H1 (cell line): ENCODE data around the gene PCDH18. TPM values are rescaled to one million over a fixed set of nuclear protein-coding genes. Genes with fewer than 3 reads are reported as not detected.

Experiments used
- CTCF ChIA-PET: fragments of 300-600 bp; sonication (Branson Sonifier 250); formaldehyde crosslinking; loops from one replicate; lab custom pipeline; 2021; ENCODE audit not compliant: partially characterized antibody; lab: Charles Lee
- POLR2A ChIA-PET: fragments of 300-600 bp; sonication (Branson Sonifier 250); formaldehyde crosslinking; loops from one replicate; lab custom pipeline; 2021; ENCODE audit warnings: inconsistent platforms; ENCODE audit not compliant: partially characterized antibody; lab: Charles Lee
- DNase-seq, 2 experiments: peaks; one replicate each; pipeline versions ENCODE4 v3.0.0 to v3.0.0-alpha.2; 2010 to 2022; ENCODE audit warnings: low spot score in 2 of 2, low read depth in 1 of 2, mixed read lengths in 1 of 2
- FAIRE-seq: peaks from 2 replicates; lab custom pipeline; 2011; peaks lifted over from hg19 to GRCh38; lab: Jason Lieb, UNC
- H2AFZ ChIP-seq: 2 replicates; pipeline ENCODE4 v1.8.1; 2012; ENCODE audit warnings: low read length, inconsistent platforms
- H2AK5ac ChIP-seq: 2 replicates; pipeline ENCODE4 v1.6.1; 2013; ENCODE audit warnings: low read depth, low read length
- H2BK120ac ChIP-seq: replicated peaks from 2 replicates; pipeline ENCODE3; 2013; ENCODE audit warnings: low read depth, low read length, inconsistent platforms
- H2BK12ac ChIP-seq: 2 replicates; pipeline ENCODE4 v1.6.1; 2013; ENCODE audit warnings: low read depth, low read length
- H2BK15ac ChIP-seq: 2 replicates; pipeline ENCODE4 v1.6.1; 2013; ENCODE audit warnings: low read length
- H2BK20ac ChIP-seq: 2 replicates; pipeline ENCODE4 v1.6.1; 2013; ENCODE audit warnings: low read length
- H2BK5ac ChIP-seq: 2 replicates; pipeline ENCODE4 v1.6.1; 2013; ENCODE audit warnings: low read depth, low read length
- H3K14ac ChIP-seq: 2 replicates; pipeline ENCODE4 v1.6.1; 2013; ENCODE audit warnings: inconsistent platforms; ENCODE audit not compliant: insufficient read length
- H3K18ac ChIP-seq: 2 replicates; pipeline ENCODE4 v1.6.1; 2013; ENCODE audit warnings: low read length; ENCODE audit errors: extremely low read depth
- H3K23ac ChIP-seq: 2 replicates; pipeline ENCODE4 v1.6.1; 2013; ENCODE audit warnings: inconsistent platforms; ENCODE audit not compliant: insufficient read length
- H3K23me2 ChIP-seq: 2 replicates; pipeline ENCODE4 v1.6.1; 2013; ENCODE audit warnings: low read depth, low read length
- H3K27ac ChIP-seq: 2 replicates; pipeline ENCODE4 v1.6.1; 2011; ENCODE audit warnings: low read depth, low read length, inconsistent platforms
- H3K27me3 ChIP-seq, 4 experiments: replicated peaks in 1 of 4; 1 replicate in 1 of 4; 2 replicates in 3 of 4; pipeline versions ENCODE4 v1.6.1 to v1.8.1; 2011 to 2013; ENCODE audit warnings: low read length in 3 of 4, mild to moderate bottlenecking in 3 of 4, inconsistent platforms in 2 of 4, mixed read lengths in 2 of 4, moderate library complexity in 1 of 4; ENCODE audit not compliant: control insufficient read depth in 3 of 4, insufficient read depth in 3 of 4; ENCODE audit errors: extremely low read depth in 1 of 4
- H3K36me3 ChIP-seq, 4 experiments: 2 replicates each; pipeline versions ENCODE4 v1.6.1 to v1.8.1; 2011 to 2013; ENCODE audit warnings: mild to moderate bottlenecking in 4 of 4, low read length in 3 of 4, moderate library complexity in 2 of 4, control low read depth in 1 of 4, inconsistent platforms in 1 of 4; ENCODE audit not compliant: insufficient read depth in 4 of 4, control insufficient read depth in 2 of 4
- H3K4ac ChIP-seq: replicated peaks from 2 replicates; pipeline ENCODE3; 2013; ENCODE audit warnings: low read length, low read depth, mixed read lengths, inconsistent platforms; ENCODE audit not compliant: insufficient read length
- H3K4me1 ChIP-seq, 4 experiments: replicated peaks in 1 of 4; 1 replicate in 1 of 4; 2 replicates in 3 of 4; pipeline versions ENCODE4 v1.6.1 to v1.8.1; 2011 to 2013; ENCODE audit warnings: low read length in 3 of 4, inconsistent platforms in 2 of 4, mixed read lengths in 1 of 4; ENCODE audit not compliant: insufficient read depth in 4 of 4, control insufficient read depth in 3 of 4
- H3K4me2 ChIP-seq, 2 experiments: 2 replicates each; pipeline versions ENCODE4 v1.6.1 to v1.8.1; 2011 to 2013; ENCODE audit warnings: low read depth in 2 of 2, low read length in 2 of 2, control low read depth in 1 of 2, inconsistent platforms in 1 of 2, mild to moderate bottlenecking in 1 of 2; ENCODE audit not compliant: insufficient read depth in 1 of 2
- H3K4me3 ChIP-seq, 4 experiments: fragments of 200-600, 300-600 bp in 1 of 4; sonication (generic), shearing (Covaris generic), sonication (Bioruptor Twin) in 1 of 4; 2 replicates each; pipeline versions ENCODE4 v1.5.1 to v1.8.1; 2011 to 2016; ENCODE audit warnings: low read length in 4 of 4, low read depth in 3 of 4, control low read depth in 2 of 4, inconsistent platforms in 2 of 4, mild to moderate bottlenecking in 2 of 4, mixed read lengths in 1 of 4, moderate library complexity in 1 of 4; ENCODE audit not compliant: insufficient read depth in 2 of 4; ENCODE audit errors: extremely low read depth in 1 of 4
- H3K56ac ChIP-seq: replicated peaks from 2 replicates; pipeline ENCODE3; 2013; ENCODE audit warnings: low read depth, mild to moderate bottlenecking, mixed read lengths, low read length, inconsistent platforms; ENCODE audit not compliant: insufficient read length
- H3K79me1 ChIP-seq: 2 replicates; pipeline ENCODE4 v1.6.1; 2013; ENCODE audit warnings: low read depth, low read length, control low read depth
- H3K79me2 ChIP-seq, 2 experiments: 2 replicates each; pipeline versions ENCODE4 v1.6.1 to v1.8.1; 2012 to 2013; ENCODE audit warnings: low read length in 2 of 2, mild to moderate bottlenecking in 2 of 2, inconsistent platforms in 1 of 2; ENCODE audit not compliant: insufficient read depth in 2 of 2, control insufficient read depth in 1 of 2
- H3K9ac ChIP-seq, 4 experiments: replicated peaks in 1 of 4; 1 replicate in 1 of 4; 2 replicates in 3 of 4; pipeline versions ENCODE4 v1.6.1 to v1.8.1; 2011 to 2013; ENCODE audit warnings: low read depth in 3 of 4, low read length in 3 of 4, control low read depth in 2 of 4, mild to moderate bottlenecking in 2 of 4, moderate library complexity in 2 of 4, inconsistent platforms in 1 of 4; ENCODE audit errors: extremely low read depth in 1 of 4
- H3K9me3 ChIP-seq, 2 experiments: 2 replicates each; pipeline versions ENCODE4 v1.6.1 to v1.8.1; 2012 to 2013; ENCODE audit warnings: mild to moderate bottlenecking in 2 of 2, moderate library complexity in 2 of 2, control low read depth in 1 of 2, inconsistent platforms in 1 of 2, low read depth in 1 of 2, low read length in 1 of 2, mixed read lengths in 1 of 2; ENCODE audit not compliant: insufficient read depth in 2 of 2
- H4K20me1 ChIP-seq, 2 experiments: replicated peaks in 1 of 2; 2 replicates each; pipeline versions ENCODE3 to v1.8.1; 2011 to 2013; ENCODE audit warnings: inconsistent platforms in 2 of 2, low read length in 2 of 2, mild to moderate bottlenecking in 1 of 2; ENCODE audit not compliant: insufficient read depth in 2 of 2, control insufficient read depth in 1 of 2
- H4K5ac ChIP-seq: 2 replicates; pipeline ENCODE4 v1.6.1; 2013; ENCODE audit warnings: low read length, low read depth, mixed read lengths, inconsistent platforms; ENCODE audit not compliant: insufficient read length
- H4K8ac ChIP-seq: 2 replicates; pipeline ENCODE4 v1.8.0; 2013; ENCODE audit warnings: mild to moderate bottlenecking, moderate library complexity, low read length, inconsistent platforms; ENCODE audit not compliant: insufficient read depth; ENCODE audit errors: extremely low read depth
- H4K91ac ChIP-seq: replicated peaks from 2 replicates; pipeline ENCODE3; 2013; ENCODE audit warnings: low read length, mixed read lengths, inconsistent platforms; ENCODE audit not compliant: insufficient read length
- BACH1 ChIP-seq: IDR thresholded peaks from 2 replicates; pipeline ENCODE4 v1.6.1; 2012; ENCODE audit warnings: low read length, improper control_type of control experiment
- FOSL1 ChIP-seq: IDR thresholded peaks from 2 replicates; pipeline ENCODE4 v1.6.1; 2011; ENCODE audit warnings: mild to moderate bottlenecking, low read depth, low read length, moderate library complexity; ENCODE audit not compliant: insufficient read depth
- RBBP5 ChIP-seq: IDR thresholded peaks from 2 replicates; pipeline ENCODE4 v1.7.1; 2012; ENCODE audit warnings: low read depth, mild to moderate bottlenecking, inconsistent platforms, low read length, moderate library complexity, borderline replicate concordance
- TBP ChIP-seq: IDR thresholded peaks from 2 replicates; pipeline ENCODE4 v1.6.1; 2011; ENCODE audit warnings: low read depth, low read length, improper control_type of control experiment
- WGBS, 2 experiments: shearing (Covaris generic) in 1 of 2; methylation state at CpG; one replicate each; pipeline versions ENCODE4 v1.1.6 to v1.1.7; 2013 to 2015; ENCODE audit warnings: low lambda C conversion rate in 2 of 2, mixed read lengths in 2 of 2, inconsistent platforms in 1 of 2, low coverage in 1 of 2, missing lambda C conversion rate in 1 of 2; ENCODE audit not compliant: insufficient replicate concordance in 2 of 2, insufficient coverage in 1 of 2, insufficient read length in 1 of 2; ENCODE audit errors: extremely low coverage in 1 of 2, missing lambda C conversion rate in 1 of 2; 5-methylcytosine and 5-hydroxymethylcytosine counted together
- polyA plus RNA-seq, 7 experiments: library from polyadenylated mRNA; depleted of rRNA in 3 of 7; stranded (reverse) in 5 of 7; unstranded in 2 of 7; fragments of >200 nt in 5 of 7; fragments of 200-250 nt in 2 of 7; gene quantifications; 1 replicate in 5 of 7; 2 replicates in 1 of 7; 4 replicates in 1 of 7; pipeline versions ENCODE4 v1.2.1 to v1.2.3, GENCODE V29; 2011 to 2013; ENCODE audit warnings: missing spikeins in 2 of 7, mixed read lengths in 2 of 7
- total RNA-seq: library from RNA; stranded (reverse); fragmentation: NEBNext Ultra II Directional; extraction: Animal tissue kit (Norgen Biotek cat#: 25700); gene quantifications from 2 replicates; pipeline ENCODE4 v1.2.1, GENCODE V29; 2021
- TF ChIP-seq, protein P1 (sequence below): IDR thresholded peaks from 2 replicates; pipeline ENCODE4 v1.6.1; 2012; ENCODE audit warnings: low read length, inconsistent platforms
- TF ChIP-seq, protein P2 (sequence below), 3 experiments: IDR thresholded peaks; 1 replicate in 2 of 3; 2 replicates in 1 of 3; pipeline versions ENCODE4 v1.5.1 to v1.6.1; 2011; ENCODE audit warnings: low read length in 3 of 3, mild to moderate bottlenecking in 3 of 3, inconsistent platforms in 2 of 3, low read depth in 1 of 3, moderate library complexity in 1 of 3; ENCODE audit not compliant: insufficient read depth in 1 of 3; ENCODE audit errors: control extremely low read depth in 1 of 3
- TF ChIP-seq, protein P3 (sequence below): IDR thresholded peaks from 2 replicates; pipeline ENCODE4 v1.6.1; 2012; ENCODE audit warnings: inconsistent platforms

PCDH18 gene
- total and polyA plus RNA-seq, 2 of the 8 experiments (the other 6 are each of a cell fraction or from before 2014, with no cell fraction given) = 28.8 to 41.8 TPM

DNA sequence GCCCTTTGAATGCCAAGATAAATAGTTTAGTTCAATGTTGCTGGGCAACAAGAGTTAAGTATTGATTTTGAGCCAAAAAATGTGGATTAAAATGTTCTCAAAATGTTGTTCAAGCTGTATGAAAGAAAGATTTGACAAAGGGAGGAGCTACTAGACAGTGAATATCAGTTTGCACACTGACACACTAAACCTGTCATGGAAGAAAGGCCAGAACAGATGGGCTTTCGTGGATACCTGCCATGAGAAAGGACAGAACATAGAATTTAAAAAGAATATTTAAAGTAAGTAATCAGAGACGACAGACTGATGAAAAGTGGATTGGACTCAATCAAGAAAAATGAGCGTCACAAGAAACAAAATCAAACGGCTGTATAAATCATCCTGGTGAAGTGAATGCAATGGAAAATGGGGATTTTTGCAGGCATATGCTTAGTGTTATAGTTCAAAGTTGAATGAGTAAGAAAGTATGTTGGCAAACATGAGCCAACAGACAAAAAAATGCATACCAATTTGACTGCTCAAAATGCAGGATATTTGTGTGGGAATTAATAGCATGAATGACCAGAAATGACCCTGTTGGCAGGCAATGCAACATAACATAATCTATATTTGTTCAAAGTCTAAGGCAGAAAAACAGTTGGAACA is 7.4 kb downstream of the PCDH18 start:
- H3K36me3 ChIP-seq = peaks cover 3 to 96% (median 50%) of the 10 kb centered on the region in 4 experiments; a peak in 7 of 8 replicates
- peaks cover 2 to 6% of the 10 kb centered on the region in 2 experiments for H4K20me1 ChIP-seq
- no peak overlapping the region for H3K27ac ChIP-seq
- no peak for DNase-seq
- no peak overlapping the region for H2BK20ac ChIP-seq
- H3K56ac ChIP-seq = no peak overlapping the region
- POLR2A ChIA-PET = no interaction called here
- no peak overlapping the region for H2AFZ ChIP-seq
- peaks cover 0 to 5% (median under 1%) of the 10 kb centered on the region in 4 experiments; a peak in 4 of 7 replicates for H3K4me1 ChIP-seq
- H4K8ac ChIP-seq = no peak overlapping the region
- H2BK5ac ChIP-seq = no peak overlapping the region
- no peak overlapping the region for H2BK12ac ChIP-seq
- no peak overlapping the region for H3K4me2 ChIP-seq
- FAIRE-seq = no peak
- no peaks in the 10 kb centered on the region for H3K27me3 ChIP-seq
- H3K18ac ChIP-seq = no peak overlapping the region
- H3K23ac ChIP-seq = no peak overlapping the region
- 89% methylated on average over 4 of the region's 4 CpGs; no CpG with 5 or more reads in 1 of the 2 experiments for WGBS, 2 experiments
- H3K4ac ChIP-seq = no peak overlapping the region
- H2BK15ac ChIP-seq = no peak overlapping the region
- no peaks in the 10 kb centered on the region for H3K23me2 ChIP-seq
- H3K79me2 ChIP-seq = peaks cover 6 to 42% of the 10 kb centered on the region in 2 experiments; a peak in 3 of 4 replicates
- no peaks in the 10 kb centered on the region for H3K9me3 ChIP-seq
- H4K91ac ChIP-seq = no peak overlapping the region
- H3K9ac ChIP-seq = no peak overlapping the region
- no peak overlapping the region for H3K4me3 ChIP-seq
- peaks cover 2% of the 10 kb centered on the region; the same call in 1 of the 2 replicates for H3K79me1 ChIP-seq
- H2BK120ac ChIP-seq = no peak overlapping the region
- no peak overlapping the region for H4K5ac ChIP-seq
- H2AK5ac ChIP-seq = no peak overlapping the region
- no peak overlapping the region for H3K14ac ChIP-seq
- CTCF ChIA-PET = no interaction called here
- TF ChIP-seq BACH1 (no peak), FOSL1 (no peak), RBBP5 (no peak), TBP (no peak)
- TF ChIP-seq, protein P1, sequence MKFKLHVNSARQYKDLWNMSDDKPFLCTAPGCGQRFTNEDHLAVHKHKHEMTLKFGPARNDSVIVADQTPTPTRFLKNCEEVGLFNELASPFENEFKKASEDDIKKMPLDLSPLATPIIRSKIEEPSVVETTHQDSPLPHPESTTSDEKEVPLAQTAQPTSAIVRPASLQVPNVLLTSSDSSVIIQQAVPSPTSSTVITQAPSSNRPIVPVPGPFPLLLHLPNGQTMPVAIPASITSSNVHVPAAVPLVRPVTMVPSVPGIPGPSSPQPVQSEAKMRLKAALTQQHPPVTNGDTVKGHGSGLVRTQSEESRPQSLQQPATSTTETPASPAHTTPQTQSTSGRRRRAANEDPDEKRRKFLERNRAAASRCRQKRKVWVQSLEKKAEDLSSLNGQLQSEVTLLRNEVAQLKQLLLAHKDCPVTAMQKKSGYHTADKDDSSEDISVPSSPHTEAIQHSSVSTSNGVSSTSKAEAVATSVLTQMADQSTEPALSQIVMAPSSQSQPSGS = no peak
- TF ChIP-seq, protein P2, sequence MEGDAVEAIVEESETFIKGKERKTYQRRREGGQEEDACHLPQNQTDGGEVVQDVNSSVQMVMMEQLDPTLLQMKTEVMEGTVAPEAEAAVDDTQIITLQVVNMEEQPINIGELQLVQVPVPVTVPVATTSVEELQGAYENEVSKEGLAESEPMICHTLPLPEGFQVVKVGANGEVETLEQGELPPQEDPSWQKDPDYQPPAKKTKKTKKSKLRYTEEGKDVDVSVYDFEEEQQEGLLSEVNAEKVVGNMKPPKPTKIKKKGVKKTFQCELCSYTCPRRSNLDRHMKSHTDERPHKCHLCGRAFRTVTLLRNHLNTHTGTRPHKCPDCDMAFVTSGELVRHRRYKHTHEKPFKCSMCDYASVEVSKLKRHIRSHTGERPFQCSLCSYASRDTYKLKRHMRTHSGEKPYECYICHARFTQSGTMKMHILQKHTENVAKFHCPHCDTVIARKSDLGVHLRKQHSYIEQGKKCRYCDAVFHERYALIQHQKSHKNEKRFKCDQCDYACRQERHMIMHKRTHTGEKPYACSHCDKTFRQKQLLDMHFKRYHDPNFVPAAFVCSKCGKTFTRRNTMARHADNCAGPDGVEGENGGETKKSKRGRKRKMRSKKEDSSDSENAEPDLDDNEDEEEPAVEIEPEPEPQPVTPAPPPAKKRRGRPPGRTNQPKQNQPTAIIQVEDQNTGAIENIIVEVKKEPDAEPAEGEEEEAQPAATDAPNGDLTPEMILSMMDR (IDR thresholded peaks at IDR 0.05; ENCODE audit: control extremely low read depth in 1 of 3, insufficient read depth in 1 of 3, low read depth in 1 of 3, low read length in 3 of 3) = no peak
- TF ChIP-seq, protein P3, sequence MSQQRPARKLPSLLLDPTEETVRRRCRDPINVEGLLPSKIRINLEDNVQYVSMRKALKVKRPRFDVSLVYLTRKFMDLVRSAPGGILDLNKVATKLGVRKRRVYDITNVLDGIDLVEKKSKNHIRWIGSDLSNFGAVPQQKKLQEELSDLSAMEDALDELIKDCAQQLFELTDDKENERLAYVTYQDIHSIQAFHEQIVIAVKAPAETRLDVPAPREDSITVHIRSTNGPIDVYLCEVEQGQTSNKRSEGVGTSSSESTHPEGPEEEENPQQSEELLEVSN = no peak
